Kidney epithelial cell (primary cell): ENCODE data around the gene RAD51B. TPM values are rescaled to one million over a fixed set of nuclear protein-coding genes. Genes with fewer than 3 reads are reported as not detected.
"Not testable (repeated sequence)": the region's sequence is repeated elsewhere in the genome, so short reads cannot be mapped to it uniquely, and the experiment has no call there.

Experiments
- DNase-seq: peaks from one replicate; pipeline ENCODE4 v3.0.0-alpha.2; 2010; ENCODE audit warnings: low read depth
- H3K27me3 ChIP-seq: 2 replicates; pipeline ENCODE4 v1.6.0; 2011; ENCODE audit warnings: low read length; ENCODE audit not compliant: control insufficient read depth, insufficient read depth
- H3K36me3 ChIP-seq: 2 replicates; pipeline ENCODE4 v1.5.1; 2011; ENCODE audit warnings: low read length; ENCODE audit not compliant: control insufficient read depth, insufficient read depth
- H3K4me3 ChIP-seq: 2 replicates; pipeline ENCODE4 v1.5.1; 2011; ENCODE audit warnings: low read depth, mild to moderate bottlenecking, control low read depth, low read length
- total RNA-seq: library from RNA; depleted of rRNA; stranded (reverse); fragments of >200 nt; gene quantifications from 2 replicates; pipeline ENCODE4 v1.2.3, GENCODE V29; 2015
- TF ChIP-seq, protein P1 (sequence below): IDR thresholded peaks from 2 replicates; pipeline ENCODE4 v1.5.1; 2011; ENCODE audit warnings: mild to moderate bottlenecking, moderate library complexity, low read length, control low read depth, inconsistent platforms; ENCODE audit not compliant: insufficient read depth, poor library complexity, severe bottlenecking

The RAD51B gene
- total RNA-seq, 1 donor from 2014 or later, result 9.5 TPM

DNA sequence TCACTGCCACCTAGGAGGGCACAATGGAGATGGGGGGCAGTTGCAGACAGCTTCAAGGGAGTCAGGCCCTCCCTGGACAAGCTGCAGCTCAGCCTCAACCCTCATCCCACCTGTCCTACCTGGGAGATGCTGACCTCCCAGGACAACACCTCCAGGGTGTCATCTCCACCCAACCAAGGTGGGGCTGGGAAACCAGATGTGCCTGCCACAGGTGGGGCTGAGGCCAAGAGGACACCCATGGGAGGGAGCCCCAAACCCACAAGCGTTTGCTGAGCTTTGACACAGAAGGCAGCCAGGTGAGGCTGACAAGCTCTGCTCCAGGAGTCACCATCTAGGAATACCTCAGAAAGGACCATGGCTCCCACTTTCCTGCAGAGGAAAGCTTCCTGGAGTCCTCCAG is 941.8 kb downstream of the RAD51B start:
- TF ChIP-seq, protein P1, sequence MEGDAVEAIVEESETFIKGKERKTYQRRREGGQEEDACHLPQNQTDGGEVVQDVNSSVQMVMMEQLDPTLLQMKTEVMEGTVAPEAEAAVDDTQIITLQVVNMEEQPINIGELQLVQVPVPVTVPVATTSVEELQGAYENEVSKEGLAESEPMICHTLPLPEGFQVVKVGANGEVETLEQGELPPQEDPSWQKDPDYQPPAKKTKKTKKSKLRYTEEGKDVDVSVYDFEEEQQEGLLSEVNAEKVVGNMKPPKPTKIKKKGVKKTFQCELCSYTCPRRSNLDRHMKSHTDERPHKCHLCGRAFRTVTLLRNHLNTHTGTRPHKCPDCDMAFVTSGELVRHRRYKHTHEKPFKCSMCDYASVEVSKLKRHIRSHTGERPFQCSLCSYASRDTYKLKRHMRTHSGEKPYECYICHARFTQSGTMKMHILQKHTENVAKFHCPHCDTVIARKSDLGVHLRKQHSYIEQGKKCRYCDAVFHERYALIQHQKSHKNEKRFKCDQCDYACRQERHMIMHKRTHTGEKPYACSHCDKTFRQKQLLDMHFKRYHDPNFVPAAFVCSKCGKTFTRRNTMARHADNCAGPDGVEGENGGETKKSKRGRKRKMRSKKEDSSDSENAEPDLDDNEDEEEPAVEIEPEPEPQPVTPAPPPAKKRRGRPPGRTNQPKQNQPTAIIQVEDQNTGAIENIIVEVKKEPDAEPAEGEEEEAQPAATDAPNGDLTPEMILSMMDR, result no peak
- no peak for DNase-seq
- Histone ChIP-seq H3K36me3 (no peaks in the 10 kb centered on the region), H3K27me3 (no peaks in the 10 kb centered on the region), H3K4me3 (no peak overlapping the region)

DNA sequence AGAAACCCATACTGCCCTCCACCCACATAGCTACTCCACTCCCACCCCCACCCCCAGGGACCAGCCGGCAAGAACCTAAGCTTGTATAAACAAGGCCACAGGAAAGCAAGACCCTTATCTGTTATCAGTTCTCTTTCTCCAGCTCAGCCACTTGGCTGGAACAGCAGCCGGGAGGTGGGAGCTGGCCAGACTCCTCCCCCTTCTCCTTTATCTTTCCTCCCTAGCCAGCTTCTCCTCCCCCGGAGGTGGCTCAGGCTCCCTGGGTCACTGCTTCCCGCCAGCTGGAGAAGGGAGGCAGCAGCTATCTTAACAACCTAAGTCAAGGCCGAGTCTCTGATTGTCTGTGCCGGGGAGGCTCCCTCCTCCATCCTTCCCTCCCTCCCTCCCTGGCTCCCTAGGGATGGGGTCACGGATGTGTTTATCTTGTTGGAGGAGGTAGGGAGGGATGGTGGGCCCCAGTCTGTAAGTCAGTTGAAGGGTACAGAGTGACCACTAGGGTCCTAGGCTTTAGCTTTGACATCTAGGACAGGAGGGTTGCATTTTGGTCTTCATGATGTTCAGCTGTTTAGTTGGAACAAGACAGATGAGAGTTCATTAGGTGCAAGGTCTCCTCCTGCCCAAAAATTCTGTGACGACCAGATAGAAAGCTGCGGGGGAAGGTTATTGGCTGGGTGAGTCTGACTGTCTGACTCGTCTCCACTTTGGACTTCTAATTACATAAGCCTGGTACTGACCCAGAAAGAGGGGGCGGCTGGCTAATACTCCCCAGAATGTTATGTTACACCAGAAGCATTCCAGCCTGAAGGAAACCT is 943.6 kb downstream of the RAD51B start:
- Histone ChIP-seq H3K36me3 (no peaks in the 10 kb centered on the region), H3K4me3 (no peak overlapping the region), H3K27me3 (no peaks in the 10 kb centered on the region)
- TF ChIP-seq, protein P1, result no peak
- DNase-seq, result no peak

DNA sequence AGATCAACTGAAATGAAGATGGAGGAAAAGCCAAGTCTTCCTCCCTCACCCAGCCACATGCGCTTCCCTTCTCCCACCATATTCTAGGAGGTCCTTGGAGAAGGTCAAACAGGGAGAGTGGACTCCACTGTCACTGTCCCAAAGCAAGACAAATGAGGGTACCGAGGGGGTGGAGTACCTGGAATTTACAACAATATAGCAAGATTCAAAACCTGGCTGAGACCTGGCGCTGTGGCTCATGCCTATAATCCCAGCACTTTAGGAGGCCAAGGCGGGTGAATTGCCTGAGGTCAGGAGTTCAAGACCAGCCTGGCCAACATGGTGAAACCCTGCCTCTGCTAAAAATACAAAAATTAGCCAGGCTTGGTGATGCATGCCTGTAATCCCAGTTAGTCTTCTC is 944.3 kb downstream of the RAD51B start:
- not testable (repeated sequence) for DNase-seq, H3K4me3 ChIP-seq, H3K36me3 ChIP-seq, H3K27me3 ChIP-seq

DNA sequence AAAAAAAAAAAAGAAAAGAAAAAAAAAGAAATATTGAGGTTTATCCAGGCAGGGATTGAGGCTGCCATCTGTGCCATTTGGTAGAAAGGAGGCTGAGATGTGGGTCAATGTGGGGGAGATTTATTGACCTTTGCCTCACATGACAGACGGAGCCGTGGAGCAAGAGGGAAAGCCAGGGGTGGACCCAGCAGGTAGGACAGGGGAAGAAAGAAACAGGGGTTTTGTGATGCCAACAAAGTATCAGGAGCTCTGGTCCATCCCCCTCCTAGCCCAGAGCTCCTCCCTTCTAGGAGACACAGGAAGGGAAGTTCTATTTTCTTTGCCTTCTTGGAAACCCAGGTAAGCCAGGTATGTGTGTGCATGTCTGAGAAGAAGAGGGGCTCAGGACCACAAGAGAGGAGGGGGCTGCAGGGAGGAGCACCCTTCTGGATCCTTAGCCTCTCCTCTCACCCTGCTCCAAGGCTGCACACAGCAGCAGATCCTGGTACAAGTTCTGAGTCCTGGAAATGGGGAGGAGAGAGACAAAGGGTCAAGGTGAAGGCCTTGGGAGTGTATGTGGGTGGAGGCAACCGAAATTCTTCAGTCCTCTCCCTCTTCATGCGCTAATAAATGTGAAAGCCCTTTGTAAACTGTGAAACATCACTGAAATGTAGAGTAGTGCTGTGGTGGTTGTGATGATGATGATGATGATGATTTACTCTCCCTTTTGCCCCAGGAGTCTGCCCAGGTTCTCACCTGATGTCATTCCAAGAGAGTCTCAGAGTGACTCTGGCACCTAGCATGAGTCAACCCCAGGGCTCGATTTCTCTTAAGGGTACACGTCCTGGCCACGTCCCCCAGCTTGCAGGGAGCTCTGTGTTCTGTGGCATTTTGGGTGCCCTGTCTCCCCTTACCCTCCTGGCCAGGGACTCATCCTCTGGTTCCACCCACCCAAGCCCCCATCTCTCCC is 947.0 kb downstream of the RAD51B start:
- H3K36me3 ChIP-seq, result no peaks in the 10 kb centered on the region
- TF ChIP-seq, protein P1, result no peak
- H3K27me3 ChIP-seq, result no peaks in the 10 kb centered on the region
- no peak for DNase-seq
- H3K4me3 ChIP-seq, result no peak overlapping the region

DNA sequence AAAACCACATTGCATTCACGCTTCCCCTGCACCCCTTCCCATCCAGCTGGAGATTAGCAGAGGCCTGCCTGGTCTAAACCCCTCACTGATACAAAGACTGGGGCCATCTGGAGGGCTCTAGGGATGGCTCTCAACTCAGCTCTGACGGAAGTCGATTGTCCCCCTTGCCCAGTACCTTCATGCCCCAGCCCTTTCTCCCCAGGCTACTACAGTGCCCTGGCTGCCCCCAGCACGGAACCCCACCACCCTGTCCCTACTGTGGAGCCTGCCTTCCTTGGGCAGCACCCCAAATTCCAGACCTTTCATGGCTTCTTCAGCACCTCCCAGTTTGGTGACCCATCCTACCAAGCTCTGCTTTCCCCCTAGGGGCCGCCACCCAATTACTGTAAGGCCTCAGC is 947.7 kb downstream of the RAD51B start:
- H3K4me3 ChIP-seq, result no peak overlapping the region
- TF ChIP-seq, protein P1, result no peak
- DNase-seq, result no peak
- H3K36me3 ChIP-seq, result no peaks in the 10 kb centered on the region
- no peaks in the 10 kb centered on the region for H3K27me3 ChIP-seq

DNA sequence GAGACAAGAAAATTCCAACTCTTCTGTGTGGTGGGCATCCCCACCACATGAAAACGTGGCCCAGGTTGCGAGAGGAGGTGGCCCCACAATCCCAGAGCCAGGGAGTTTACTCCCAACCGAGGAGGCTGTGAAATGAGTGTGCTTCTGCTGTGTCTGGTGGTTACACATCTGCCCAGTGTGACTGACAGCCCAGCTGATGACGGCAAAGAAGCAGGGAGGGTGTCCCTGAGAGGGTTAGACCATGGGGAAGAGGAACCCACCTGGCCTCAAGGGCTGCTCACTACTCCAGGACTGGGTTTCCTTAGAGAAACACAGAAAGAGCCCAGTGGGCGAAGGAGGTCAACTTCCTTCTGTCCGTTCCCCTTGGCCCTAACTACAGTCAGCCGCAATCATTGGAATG is 948.7 kb downstream of the RAD51B start:
- Histone ChIP-seq H3K4me3 (no peak overlapping the region), H3K36me3 (no peaks in the 10 kb centered on the region), H3K27me3 (no peaks in the 10 kb centered on the region)
- TF ChIP-seq, protein P1, result no peak
- DNase-seq, result no peak
